Nephron (organoid): ENCODE measurements around the gene ISL2.
"Not testable (repeated sequence)": the region's sequence is repeated elsewhere in the genome, so short reads cannot be mapped to it uniquely, and the experiment has no call there.

Experiments used
- H3K27ac Mint-ChIP-seq, 3 experiments: 2 replicates each; pipeline ENCODE4 v1.8.0; 2020; ENCODE audit warnings: mixed read lengths in 3 of 3, mild to moderate bottlenecking in 2 of 3, moderate library complexity in 1 of 3
- H3K27me3 Mint-ChIP-seq: 2 replicates; pipeline ENCODE4 v1.8.0; 2021; ENCODE audit warnings: low read depth, mild to moderate bottlenecking, moderate library complexity, mixed read lengths
- H3K36me3 Mint-ChIP-seq: 2 replicates; pipeline ENCODE4 v1.8.0; 2020; ENCODE audit warnings: low read depth, mixed read lengths
- H3K4me1 Mint-ChIP-seq: 2 replicates; pipeline ENCODE4 v1.8.0; 2020; ENCODE audit warnings: mixed read lengths
- H3K4me3 Mint-ChIP-seq, 3 experiments: 2 replicates each; pipeline ENCODE4 v1.8.0; 2020; ENCODE audit warnings: mild to moderate bottlenecking in 3 of 3, mixed read lengths in 3 of 3, moderate library complexity in 2 of 3
- H3K9me3 Mint-ChIP-seq: 2 replicates; pipeline ENCODE4 v1.8.0; 2020; ENCODE audit warnings: mixed read lengths
- TF ChIP-seq, protein P1 (sequence below), 3 experiments: fragments of 200-600 bp; sonication (generic); IDR thresholded peaks; one replicate each; pipeline ENCODE4 v1.5.0; 2021; ENCODE audit warnings: antibody characterized with exemption in 3 of 3; ENCODE audit not compliant: unreplicated experiment in 3 of 3

The ISL2 gene

DNA sequence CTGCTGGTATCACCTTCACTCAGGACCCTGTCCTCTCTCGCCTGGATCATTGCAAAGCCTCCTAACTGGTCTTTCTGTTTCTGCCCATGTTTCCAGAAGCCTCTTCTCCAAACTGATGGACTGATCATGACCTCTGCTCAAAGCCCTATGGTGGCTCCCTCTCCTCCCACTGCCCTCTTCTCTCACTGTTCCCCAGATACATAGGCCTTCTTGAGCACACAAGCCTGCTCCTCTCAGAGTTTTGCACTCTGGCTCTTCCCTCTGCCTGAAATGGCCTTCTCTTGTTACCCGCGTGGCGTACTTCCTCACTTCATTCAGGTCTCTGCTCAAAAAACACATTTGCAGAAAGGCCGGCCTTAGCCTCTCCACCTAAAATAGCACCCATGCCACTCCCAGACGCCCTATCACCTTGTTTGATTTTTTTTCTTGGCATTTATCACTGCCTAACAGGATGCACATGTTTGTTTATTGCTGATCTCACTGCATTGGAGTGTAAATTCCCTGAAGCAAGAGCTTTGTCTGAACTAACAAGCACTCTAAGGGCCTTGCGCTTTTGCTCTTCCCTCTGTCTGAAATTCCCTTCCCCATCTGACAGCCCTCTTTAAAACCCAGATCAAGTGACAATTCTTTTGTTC lies 23.9 kb upstream of the ISL2 start:
- TF ChIP-seq, protein P1, sequence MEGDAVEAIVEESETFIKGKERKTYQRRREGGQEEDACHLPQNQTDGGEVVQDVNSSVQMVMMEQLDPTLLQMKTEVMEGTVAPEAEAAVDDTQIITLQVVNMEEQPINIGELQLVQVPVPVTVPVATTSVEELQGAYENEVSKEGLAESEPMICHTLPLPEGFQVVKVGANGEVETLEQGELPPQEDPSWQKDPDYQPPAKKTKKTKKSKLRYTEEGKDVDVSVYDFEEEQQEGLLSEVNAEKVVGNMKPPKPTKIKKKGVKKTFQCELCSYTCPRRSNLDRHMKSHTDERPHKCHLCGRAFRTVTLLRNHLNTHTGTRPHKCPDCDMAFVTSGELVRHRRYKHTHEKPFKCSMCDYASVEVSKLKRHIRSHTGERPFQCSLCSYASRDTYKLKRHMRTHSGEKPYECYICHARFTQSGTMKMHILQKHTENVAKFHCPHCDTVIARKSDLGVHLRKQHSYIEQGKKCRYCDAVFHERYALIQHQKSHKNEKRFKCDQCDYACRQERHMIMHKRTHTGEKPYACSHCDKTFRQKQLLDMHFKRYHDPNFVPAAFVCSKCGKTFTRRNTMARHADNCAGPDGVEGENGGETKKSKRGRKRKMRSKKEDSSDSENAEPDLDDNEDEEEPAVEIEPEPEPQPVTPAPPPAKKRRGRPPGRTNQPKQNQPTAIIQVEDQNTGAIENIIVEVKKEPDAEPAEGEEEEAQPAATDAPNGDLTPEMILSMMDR (IDR thresholded peaks at IDR 0.05; ENCODE audit: unreplicated experiment in 3 of 3): no peak
- H3K4me3 Mint-ChIP-seq: peak overlapping the region; percentile 77 to 89 (median 81)
- H3K27me3 Mint-ChIP-seq: peaks cover 4% of the 10 kb centered on the region
- H3K27ac Mint-ChIP-seq: peak overlapping the region; percentile 24 to 49 (median 42)
- H3K9me3 Mint-ChIP-seq: no peaks in the 10 kb centered on the region
- H3K36me3 Mint-ChIP-seq: peaks cover 10% of the 10 kb centered on the region
- peaks cover 27% of the 10 kb centered on the region for H3K4me1 Mint-ChIP-seq

DNA sequence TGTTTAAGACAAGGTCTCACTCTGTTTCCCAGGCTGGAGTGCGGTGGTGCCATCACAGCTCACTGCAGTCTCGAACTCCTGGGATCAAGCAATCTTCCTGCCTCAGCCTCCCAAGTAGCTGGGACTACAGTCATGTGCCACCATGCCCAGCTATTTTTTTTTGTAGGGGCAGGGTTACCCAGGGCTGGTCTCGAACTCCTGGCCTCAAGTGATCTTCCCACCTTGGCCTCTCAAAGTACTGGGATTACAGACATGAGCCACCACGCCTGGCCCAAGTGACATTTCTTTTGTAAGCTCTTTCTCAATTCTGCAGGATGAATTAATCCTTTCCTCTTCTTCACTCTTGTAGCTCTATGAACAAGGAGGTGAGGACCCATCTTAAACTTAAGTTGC lies 23.4 kb upstream of the ISL2 start:
- not testable (repeated sequence) for H3K27me3 Mint-ChIP-seq, H3K9me3 Mint-ChIP-seq, H3K36me3 Mint-ChIP-seq
- H3K27ac Mint-ChIP-seq: peak overlapping the region; percentile 42 to 61 (median 48)
- H3K4me3 Mint-ChIP-seq: peak overlapping the region; percentile 77 to 89 (median 81)
- peaks cover 23% of the 10 kb centered on the region for H3K4me1 Mint-ChIP-seq

DNA sequence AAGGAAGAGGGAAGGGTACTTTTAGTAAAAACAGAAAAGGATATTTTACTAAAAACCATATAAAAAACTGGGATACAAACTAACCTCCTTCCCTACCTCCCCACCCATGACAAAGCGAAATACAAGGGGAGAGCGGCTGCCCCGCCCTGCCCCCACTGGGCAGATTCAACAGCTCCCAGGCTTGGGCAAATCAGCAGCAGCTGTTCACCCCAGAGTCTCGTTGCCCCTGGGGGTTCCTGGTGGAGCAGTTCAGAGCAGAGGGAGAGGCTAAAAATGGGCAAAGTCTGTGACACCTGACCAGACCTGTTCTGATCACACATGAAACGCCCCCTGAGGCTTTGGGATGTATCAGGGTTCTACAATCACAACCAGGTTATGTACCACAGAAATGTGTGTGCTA lies 22.8 kb upstream of the ISL2 start:
- Mint-ChIP-seq H3K4me1 (peaks cover 18% of the 10 kb centered on the region), H3K9me3 (no peaks in the 10 kb centered on the region), H3K36me3 (peaks cover 4% of the 10 kb centered on the region), H3K4me3 (peak overlapping the region; percentile 33 to 60 (median 38)), H3K27ac (peak overlapping the region in 2 of 3 experiments; percentile 48 to 61), H3K27me3 (peaks cover 4% of the 10 kb centered on the region)
- TF ChIP-seq, protein P1 (IDR thresholded peaks at IDR 0.05; ENCODE audit: unreplicated experiment in 3 of 3): no peak

DNA sequence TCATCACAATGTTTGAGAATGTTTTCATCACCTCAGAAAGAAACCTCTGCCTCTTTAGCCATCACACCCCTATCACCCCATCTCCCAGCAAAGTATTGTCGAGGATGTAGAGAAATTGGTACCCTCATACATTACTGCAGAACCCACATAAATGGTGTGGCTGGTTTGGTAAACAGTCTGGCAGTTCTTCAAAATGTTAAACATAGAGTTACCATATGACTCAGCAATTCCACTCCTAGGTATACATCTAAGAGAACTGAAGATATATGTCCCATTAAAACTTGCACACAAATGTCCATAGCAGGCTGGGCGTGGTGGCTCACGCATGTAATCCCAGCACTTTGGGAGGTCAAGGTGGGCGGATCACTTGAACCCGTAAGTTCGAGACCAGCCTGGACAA lies 16.6 kb upstream of the ISL2 start:
- TF ChIP-seq, protein P1 (IDR thresholded peaks at IDR 0.05; ENCODE audit: unreplicated experiment in 3 of 3): no peak
- Mint-ChIP-seq H3K36me3 (no peaks in the 10 kb centered on the region), H3K27me3 (peaks cover 43% of the 10 kb centered on the region), H3K27ac (no peak overlapping the region), H3K4me3 (no peak overlapping the region), H3K4me1 (no peaks in the 10 kb centered on the region), H3K9me3 (no peaks in the 10 kb centered on the region)

DNA sequence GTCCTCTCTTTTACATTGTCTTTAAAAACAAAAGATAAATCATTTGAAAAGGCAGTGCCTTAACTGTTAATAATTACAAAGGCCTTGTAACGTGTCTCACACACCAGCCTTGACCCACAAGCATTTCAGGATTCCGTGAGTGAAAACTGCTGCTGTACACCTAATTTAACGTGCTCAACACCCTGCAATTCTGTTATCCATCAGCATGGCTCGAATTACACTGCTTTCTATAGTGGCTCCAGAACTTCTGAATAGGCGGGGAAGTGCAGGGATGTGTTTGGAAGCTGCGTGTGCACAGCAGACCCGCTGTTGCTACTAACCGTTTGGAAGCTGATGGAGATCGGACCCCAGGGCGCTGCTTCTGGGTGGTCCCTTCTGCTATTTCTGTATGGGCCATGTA lies 15.4 kb upstream of the ISL2 start:
- Mint-ChIP-seq H3K4me1 (no peaks in the 10 kb centered on the region), H3K9me3 (no peaks in the 10 kb centered on the region), H3K4me3 (no peak overlapping the region), H3K27ac (no peak overlapping the region), H3K27me3 (peaks cover 49% of the 10 kb centered on the region), H3K36me3 (no peaks in the 10 kb centered on the region)
- TF ChIP-seq, protein P1 (IDR thresholded peaks at IDR 0.05; ENCODE audit: unreplicated experiment in 3 of 3): no peak

DNA sequence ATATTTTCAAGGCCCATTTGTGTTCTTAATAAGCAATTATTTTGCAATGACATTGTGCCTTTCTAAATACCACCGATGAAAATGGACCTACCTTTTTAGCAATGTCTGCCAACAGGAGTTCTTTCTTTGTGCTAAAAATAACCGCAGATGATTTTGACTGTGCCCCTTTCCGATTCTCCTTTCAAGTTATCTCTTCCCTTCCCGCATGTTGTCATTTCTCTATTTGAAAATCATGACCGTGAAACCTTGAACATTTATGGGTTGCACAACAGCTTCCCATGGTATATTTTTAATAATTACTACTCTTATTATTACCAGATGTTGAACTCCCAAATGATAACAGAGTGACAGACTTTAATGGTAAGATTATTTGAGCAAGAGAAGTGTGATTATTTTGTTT lies 15.0 kb upstream of the ISL2 start:
- Mint-ChIP-seq H3K36me3 (no peaks in the 10 kb centered on the region), H3K4me1 (no peaks in the 10 kb centered on the region), H3K4me3 (no peak overlapping the region), H3K9me3 (no peaks in the 10 kb centered on the region), H3K27ac (no peak overlapping the region), H3K27me3 (peaks cover 53% of the 10 kb centered on the region)
- TF ChIP-seq, protein P1 (IDR thresholded peaks at IDR 0.05; ENCODE audit: unreplicated experiment in 3 of 3): no peak
